ENCODE data around the gene NPAS3. TPM values are rescaled to one million over a fixed set of nuclear protein-coding genes. Genes with fewer than 3 reads are reported as not detected.

The NPAS3 gene
- total RNA-seq, 1 experiment from 2014 or later = not detected

- ChIA-PET CTCF (no interaction called here), POLR2A (ENCODE audit: unreplicated experiment) (interaction anchor here (0.5 kb wide), 1 partner anchor 19 kb away, joined by 11 read pairs; no protein-coding TSS in a partner anchor)
- TF ChIP-seq EZH2 (IDR thresholded peaks at IDR 0.05; ENCODE audit: low read depth) = no peak
- no peak for TF ChIP-seq CTCF (conservative IDR thresholded peaks at IDR 0.05)
- Histone ChIP-seq H3F3A (ENCODE audit: insufficient read depth, low read depth) (no peaks in the 10 kb centered on the region), H3K27ac (no peak overlapping the region), H3K36me3 (ENCODE audit: low read depth) (no peaks in the 10 kb centered on the region), H3K9me3 (ENCODE audit: insufficient read depth, low read depth) (no peaks in the 10 kb centered on the region), H2AFZ (no peak overlapping the region), H4K20me1 (ENCODE audit: insufficient read depth) (no peaks in the 10 kb centered on the region), H3K9me2 (ENCODE audit: insufficient read depth) (no peaks in the 10 kb centered on the region), H3K4me1 (replicated peaks; ENCODE audit: insufficient read depth) (no peaks in the 10 kb centered on the region), H3K4me2 (no peak overlapping the region), H3K4me3 (no peak overlapping the region), H3K27me3 (ENCODE audit: insufficient read depth, low read depth) (no peaks in the 10 kb centered on the region), H3K79me2 (ENCODE audit: low read depth) (no peaks in the 10 kb centered on the region)
- intact Hi-C loops (cut with micrococcal nuclease; ENCODE audit: unreplicated experiment) = no loop called here
- BruUV-seq (replicated peaks) = no TSS peak
- no peak for DNase-seq
Measured at GRCh38 chr14:33026850-33027430, 88.3 kb downstream of the NPAS3 start.

GRCh38 chr14:33029511-33029910 is 90.8 kb downstream of the NPAS3 start:
- Histone ChIP-seq H2AFZ (no peak overlapping the region), H3F3A (ENCODE audit: insufficient read depth, low read depth) (no peaks in the 10 kb centered on the region), H3K4me3 (no peak overlapping the region), H3K27me3 (ENCODE audit: insufficient read depth, low read depth) (no peaks in the 10 kb centered on the region), H3K9me3 (ENCODE audit: insufficient read depth, low read depth) (no peaks in the 10 kb centered on the region), H3K4me1 (replicated peaks; ENCODE audit: insufficient read depth) (no peaks in the 10 kb centered on the region), H3K4me2 (no peak overlapping the region), H3K36me3 (ENCODE audit: low read depth) (no peaks in the 10 kb centered on the region), H3K27ac (no peak overlapping the region), H3K79me2 (ENCODE audit: low read depth) (no peaks in the 10 kb centered on the region), H3K9me2 (ENCODE audit: insufficient read depth) (no peaks in the 10 kb centered on the region), H4K20me1 (ENCODE audit: insufficient read depth) (no peaks in the 10 kb centered on the region)
- no peak for DNase-seq
- intact Hi-C loops (cut with micrococcal nuclease; ENCODE audit: unreplicated experiment) = no loop called here
- POLR2A ChIA-PET (ENCODE audit: unreplicated experiment) = no interaction called here
- CTCF ChIA-PET = no interaction called here
- TF ChIP-seq CTCF (conservative IDR thresholded peaks at IDR 0.05) (no peak), EZH2 (IDR thresholded peaks at IDR 0.05; ENCODE audit: low read depth) (no peak)
- no TSS peak for BruUV-seq (replicated peaks)

GRCh38 chr14:33030386-33030785 is 91.7 kb downstream of the NPAS3 start:
- Histone ChIP-seq H3K27ac (no peak overlapping the region), H3K9me3 (ENCODE audit: insufficient read depth, low read depth) (no peaks in the 10 kb centered on the region), H3F3A (ENCODE audit: insufficient read depth, low read depth) (no peaks in the 10 kb centered on the region), H2AFZ (no peak overlapping the region), H4K20me1 (ENCODE audit: insufficient read depth) (no peaks in the 10 kb centered on the region), H3K27me3 (ENCODE audit: insufficient read depth, low read depth) (no peaks in the 10 kb centered on the region), H3K9me2 (ENCODE audit: insufficient read depth) (no peaks in the 10 kb centered on the region), H3K4me1 (replicated peaks; ENCODE audit: insufficient read depth) (no peaks in the 10 kb centered on the region), H3K4me2 (no peak overlapping the region), H3K36me3 (ENCODE audit: low read depth) (no peaks in the 10 kb centered on the region), H3K79me2 (ENCODE audit: low read depth) (no peaks in the 10 kb centered on the region), H3K4me3 (no peak overlapping the region)
- intact Hi-C loops (cut with micrococcal nuclease; ENCODE audit: unreplicated experiment) = no loop called here
- BruUV-seq (replicated peaks) = no TSS peak
- no peak for TF ChIP-seq EZH2 (IDR thresholded peaks at IDR 0.05; ENCODE audit: low read depth)
- no peak for DNase-seq
- ChIA-PET CTCF (no interaction called here), POLR2A (ENCODE audit: unreplicated experiment) (no interaction called here)
